ENCODE measurements around the gene RAB5IF.
A peak's percentile ranks its signal among the peaks of the same experiment; 100 is the strongest.
"Not testable (repeated sequence)": the region's sequence is repeated elsewhere in the genome, so short reads cannot be mapped to it uniquely, and the experiment has no call there.

The RAB5IF gene

GRCh38 chr20:36587388-36588070 is 18.1 kb upstream of the RAB5IF start:
- no peak for DNase-seq

GRCh38 chr20:36591281-36591680 is 14.3 kb upstream of the RAB5IF start:
- no peak for DNase-seq

GRCh38 chr20:36591854-36592641 is 13.5 kb upstream of the RAB5IF start:
- peak in 1 of 2 experiments; percentile 52 for DNase-seq

- no peak for DNase-seq
Measured at GRCh38 chr20:36593347-36593929, 12.1 kb upstream of the RAB5IF start.

GRCh38 chr20:36599912-36600345 is 5.7 kb upstream of the RAB5IF start:
- no peak for DNase-seq

- no peak for DNase-seq
Measured at GRCh38 chr20:36601540-36601939, 4.0 kb upstream of the RAB5IF start.

- DNase-seq, result peak in 1 of 2 experiments; percentile 64
Measured at GRCh38 chr20:36604952-36605398, 604 bp upstream of the RAB5IF start.

- DNase-seq, result no peak
Measured at GRCh38 chr20:36606158-36607066, 833 bp downstream of the RAB5IF start.

GRCh38 chr20:36607586-36608387 is 2.2 kb downstream of the RAB5IF start:
- DNase-seq, result no peak

- DNase-seq, result not testable (repeated sequence)
Measured at GRCh38 chr20:36608388-36608728, 2.8 kb downstream of the RAB5IF start.

- no peak for DNase-seq
Measured at GRCh38 chr20:36611625-36612024, 6.0 kb downstream of the RAB5IF start.

- no peak for DNase-seq
Measured at GRCh38 chr20:36613974-36614373, 8.4 kb downstream of the RAB5IF start.

- DNase-seq, result no peak
Measured at GRCh38 chr20:36614781-36615557, 9.4 kb downstream of the RAB5IF start.

GRCh38 chr20:36620917-36621316 is 15.3 kb downstream of the RAB5IF start:
- DNase-seq, result no peak

- no peak for DNase-seq
Measured at GRCh38 chr20:36623444-36623843, 17.9 kb downstream of the RAB5IF start.

GRCh38 chr20:36624068-36624943 is 18.7 kb downstream of the RAB5IF start:
- no peak for DNase-seq

GRCh38 chr20:36624944-36625324 is 19.4 kb downstream of the RAB5IF start:
- no peak for DNase-seq

GRCh38 chr20:36628076-36628475 is 22.5 kb downstream of the RAB5IF start:
- no peak for DNase-seq

GRCh38 chr20:36629719-36630681 is 24.4 kb downstream of the RAB5IF start:
- no peak for DNase-seq

Data from NCI-H526 (cell line).